MG63 (cell line): ENCODE measurements around the gene PTGS2. TPM values are rescaled to one million over a fixed set of nuclear protein-coding genes. Genes with fewer than 3 reads are reported as not detected.
A peak's percentile ranks its signal among the peaks of the same experiment; 100 is the strongest.
"Not testable (repeated sequence)": the region's sequence is repeated elsewhere in the genome, so short reads cannot be mapped to it uniquely, and the experiment has no call there.

ENCODE experiments used
- DNase-seq: peaks from one replicate; pipeline ENCODE4 v3.0.0-alpha.2; 2020
- H3K27me3 ChIP-seq: fragments of 250-450 bp; sonication (Bioruptor Pico); 2 replicates; pipeline ENCODE4 v1.5.1; 2020; ENCODE audit warnings: mild to moderate bottlenecking, moderate library complexity
- H3K36me3 ChIP-seq: fragments of 250-450 bp; sonication (Bioruptor Pico); 2 replicates; pipeline ENCODE4 v1.5.1; 2020; ENCODE audit warnings: mild to moderate bottlenecking, moderate library complexity
- H3K4me3 ChIP-seq: fragments of 250-450 bp; sonication (Bioruptor Pico); 2 replicates; pipeline ENCODE4 v1.5.1; 2020; ENCODE audit warnings: mild to moderate bottlenecking, moderate library complexity
- H3K9me3 ChIP-seq: fragments of 250-450 bp; sonication (Bioruptor Pico); 2 replicates; pipeline ENCODE4 v1.5.1; 2020; ENCODE audit warnings: mild to moderate bottlenecking, moderate library complexity
- total RNA-seq: library from RNA; depleted of rRNA; stranded (reverse); fragments of >200 nt; shearing (Covaris generic); gene quantifications from 2 replicates; pipeline ENCODE4 v1.2.3, GENCODE V29; 2014; ENCODE audit warnings: low replicate concordance

PTGS2 gene
- total RNA-seq, 1 experiment from 2014 or later = 1.1 TPM

- Histone ChIP-seq H3K36me3 (no peaks in the 10 kb centered on the region), H3K9me3 (no peaks in the 10 kb centered on the region), H3K4me3 (no peak overlapping the region), H3K27me3 (no peaks in the 10 kb centered on the region)
- no peak for DNase-seq
Observed at GRCh38 chr1:186678155-186678554, 2.1 kb downstream of the PTGS2 start.

GRCh38 chr1:186672596-186672995, 7.6 kb downstream of the PTGS2 start:
- no peak for DNase-seq
- Histone ChIP-seq H3K4me3 (no peak overlapping the region), H3K9me3 (no peaks in the 10 kb centered on the region), H3K27me3 (no peaks in the 10 kb centered on the region), H3K36me3 (no peaks in the 10 kb centered on the region)

- Histone ChIP-seq H3K9me3 (no peaks in the 10 kb centered on the region), H3K4me3 (no peak overlapping the region), H3K36me3 (no peaks in the 10 kb centered on the region), H3K27me3 (no peaks in the 10 kb centered on the region)
- DNase-seq = no peak
Observed at GRCh38 chr1:186672131-186672530, 8.1 kb downstream of the PTGS2 start.

- DNase-seq = no peak
- H3K4me3 ChIP-seq = no peak overlapping the region
- H3K9me3 ChIP-seq = no peaks in the 10 kb centered on the region
- no peaks in the 10 kb centered on the region for H3K27me3 ChIP-seq
- H3K36me3 ChIP-seq = no peaks in the 10 kb centered on the region
Observed at GRCh38 chr1:186671136-186671825, 8.9 kb downstream of the PTGS2 start.

GRCh38 chr1:186670297-186671135, 9.7 kb downstream of the PTGS2 start:
- Histone ChIP-seq H3K36me3 (no peaks in the 10 kb centered on the region), H3K4me3 (no peak overlapping the region), H3K9me3 (no peaks in the 10 kb centered on the region), H3K27me3 (no peaks in the 10 kb centered on the region)
- DNase-seq = no peak

- not testable (repeated sequence) for DNase-seq, H3K27me3 ChIP-seq, H3K36me3 ChIP-seq, H3K4me3 ChIP-seq, H3K9me3 ChIP-seq
Observed at GRCh38 chr1:186669784-186670183, 10.4 kb downstream of the PTGS2 start.

- H3K36me3 ChIP-seq, H3K4me3 ChIP-seq, DNase-seq, H3K9me3 ChIP-seq, H3K27me3 ChIP-seq: not testable (repeated sequence)
Observed at GRCh38 chr1:186664217-186664616, 16.0 kb downstream of the PTGS2 start.

GRCh38 chr1:186662752-186663151, 17.5 kb downstream of the PTGS2 start:
- Histone ChIP-seq H3K27me3 (no peaks in the 10 kb centered on the region), H3K4me3 (no peak overlapping the region), H3K36me3 (no peaks in the 10 kb centered on the region), H3K9me3 (no peaks in the 10 kb centered on the region; the same call in 1 of the 2 replicates)
- peak; percentile 47 for DNase-seq

- H3K4me3 ChIP-seq = no peak overlapping the region
- H3K27me3 ChIP-seq = no peaks in the 10 kb centered on the region
- H3K36me3 ChIP-seq = no peaks in the 10 kb centered on the region
Observed at GRCh38 chr1:186659890-186660341, 20.3 kb downstream of the PTGS2 start.

GRCh38 chr1:186658999-186659398, 21.2 kb downstream of the PTGS2 start:
- Histone ChIP-seq H3K4me3 (no peak overlapping the region), H3K27me3 (no peaks in the 10 kb centered on the region)
- DNase-seq = no peak

More at GRCh38 chr1:186659890-186660341, 20.3 kb downstream of the PTGS2 start:
- peaks cover 2% of the 10 kb centered on the region; the same call in 1 of the 2 replicates for H3K9me3 ChIP-seq
- DNase-seq = no peak

GRCh38 chr1:186657481-186657880, 22.7 kb downstream of the PTGS2 start:
- H3K36me3 ChIP-seq = no peaks in the 10 kb centered on the region
- H3K9me3 ChIP-seq = 0 out of 2 replicates have a peak, but pooled peaks cover 2% of the 10 kb centered on the region
- H3K27me3 ChIP-seq = no peaks in the 10 kb centered on the region
- DNase-seq = no peak
- no peak overlapping the region for H3K4me3 ChIP-seq

More at GRCh38 chr1:186658999-186659398, 21.2 kb downstream of the PTGS2 start:
- H3K36me3 ChIP-seq = no peaks in the 10 kb centered on the region
- 0 out of 2 replicates have a peak, but pooled peaks cover 2% of the 10 kb centered on the region for H3K9me3 ChIP-seq

- Histone ChIP-seq H3K27me3 (no peaks in the 10 kb centered on the region), H3K9me3 (0 out of 2 replicates have a peak, but pooled peaks cover 2% of the 10 kb centered on the region), H3K36me3 (no peaks in the 10 kb centered on the region), H3K4me3 (no peak overlapping the region)
- DNase-seq = no peak
Observed at GRCh38 chr1:186655876-186656275, 24.3 kb downstream of the PTGS2 start.

GRCh38 chr1:186654741-186655140, 25.5 kb downstream of the PTGS2 start:
- H3K4me3 ChIP-seq = no peak overlapping the region
- no peaks in the 10 kb centered on the region for H3K36me3 ChIP-seq
- 0 out of 2 replicates have a peak, but pooled peaks cover 2% of the 10 kb centered on the region for H3K9me3 ChIP-seq
- no peaks in the 10 kb centered on the region for H3K27me3 ChIP-seq
- no peak for DNase-seq

- Histone ChIP-seq H3K9me3 (0 out of 2 replicates have a peak, but pooled peaks cover 2% of the 10 kb centered on the region), H3K36me3 (no peaks in the 10 kb centered on the region), H3K27me3 (no peaks in the 10 kb centered on the region), H3K4me3 (no peak overlapping the region)
- DNase-seq = no peak
Observed at GRCh38 chr1:186653312-186653711, 26.9 kb downstream of the PTGS2 start.

- Histone ChIP-seq H3K27me3 (no peaks in the 10 kb centered on the region), H3K36me3 (no peaks in the 10 kb centered on the region), H3K4me3 (no peak overlapping the region), H3K9me3 (no peaks in the 10 kb centered on the region)
- DNase-seq = no peak
Observed at GRCh38 chr1:186648613-186649012, 31.6 kb downstream of the PTGS2 start.

- DNase-seq, H3K4me3 ChIP-seq, H3K9me3 ChIP-seq, H3K27me3 ChIP-seq, H3K36me3 ChIP-seq: not testable (repeated sequence)
Observed at GRCh38 chr1:186647985-186648384, 32.2 kb downstream of the PTGS2 start.

- H3K36me3 ChIP-seq = no peaks in the 10 kb centered on the region
- no peaks in the 10 kb centered on the region for H3K9me3 ChIP-seq
- no peak for DNase-seq
- H3K4me3 ChIP-seq = no peak overlapping the region
- no peaks in the 10 kb centered on the region for H3K27me3 ChIP-seq
Observed at GRCh38 chr1:186643614-186644013, 36.6 kb downstream of the PTGS2 start.
